BE2C (cell line): ENCODE data around the gene PDZRN4.

Experiments used
- DNase-seq: peaks from one replicate; pipeline ENCODE4 v3.0.0-alpha.2; 2020
- H3K27me3 ChIP-seq: fragments of 250-450 bp; sonication (Bioruptor Pico); 2 replicates; pipeline ENCODE4 v1.5.1; 2020; ENCODE audit warnings: mild to moderate bottlenecking
- H3K36me3 ChIP-seq: fragments of 250-450 bp; sonication (Bioruptor Pico); 2 replicates; pipeline ENCODE4 v1.5.1; 2020; ENCODE audit warnings: mild to moderate bottlenecking
- H3K4me1 ChIP-seq: fragments of 250-450 bp; sonication (Bioruptor Pico); 2 replicates; pipeline ENCODE4 v1.5.1; 2020
- H3K4me3 ChIP-seq: 2 replicates; pipeline ENCODE4 v1.5.1; 2011; ENCODE audit warnings: low read depth, low read length
- H3K9me3 ChIP-seq: fragments of 250-450 bp; sonication (Bioruptor Pico); 2 replicates; pipeline ENCODE4 v1.5.1; 2020
- TF ChIP-seq, protein P1 (sequence below): IDR thresholded peaks from 2 replicates; pipeline ENCODE4 v1.5.1; 2012; ENCODE audit warnings: mild to moderate bottlenecking, low read depth, low read length

The PDZRN4 gene

DNA sequence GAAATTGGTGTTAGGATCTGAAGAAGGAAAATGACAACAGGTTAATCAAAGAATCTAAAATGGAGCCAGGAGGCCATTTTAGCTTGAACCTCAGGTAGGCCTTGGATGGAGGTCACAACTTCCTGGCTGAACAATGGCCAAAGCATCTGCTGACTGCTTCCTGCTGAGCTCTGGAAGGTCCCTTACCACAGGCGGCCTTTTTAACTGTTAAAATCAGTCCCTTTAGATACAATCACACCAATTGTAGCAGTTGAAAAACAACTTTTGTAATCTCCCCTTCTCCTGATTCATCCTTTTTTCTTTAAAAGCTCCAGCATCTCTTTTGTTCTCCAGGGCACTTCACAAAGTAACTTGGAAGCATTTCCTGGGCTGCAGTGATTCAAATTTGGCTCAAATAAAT lies 388.8 kb downstream of the PDZRN4 start:
- Histone ChIP-seq H3K4me1 (no peaks in the 10 kb centered on the region), H3K36me3 (no peaks in the 10 kb centered on the region), H3K4me3 (no peak overlapping the region), H3K9me3 (no peaks in the 10 kb centered on the region), H3K27me3 (no peaks in the 10 kb centered on the region)
- DNase-seq = no peak
- TF ChIP-seq, protein P1, sequence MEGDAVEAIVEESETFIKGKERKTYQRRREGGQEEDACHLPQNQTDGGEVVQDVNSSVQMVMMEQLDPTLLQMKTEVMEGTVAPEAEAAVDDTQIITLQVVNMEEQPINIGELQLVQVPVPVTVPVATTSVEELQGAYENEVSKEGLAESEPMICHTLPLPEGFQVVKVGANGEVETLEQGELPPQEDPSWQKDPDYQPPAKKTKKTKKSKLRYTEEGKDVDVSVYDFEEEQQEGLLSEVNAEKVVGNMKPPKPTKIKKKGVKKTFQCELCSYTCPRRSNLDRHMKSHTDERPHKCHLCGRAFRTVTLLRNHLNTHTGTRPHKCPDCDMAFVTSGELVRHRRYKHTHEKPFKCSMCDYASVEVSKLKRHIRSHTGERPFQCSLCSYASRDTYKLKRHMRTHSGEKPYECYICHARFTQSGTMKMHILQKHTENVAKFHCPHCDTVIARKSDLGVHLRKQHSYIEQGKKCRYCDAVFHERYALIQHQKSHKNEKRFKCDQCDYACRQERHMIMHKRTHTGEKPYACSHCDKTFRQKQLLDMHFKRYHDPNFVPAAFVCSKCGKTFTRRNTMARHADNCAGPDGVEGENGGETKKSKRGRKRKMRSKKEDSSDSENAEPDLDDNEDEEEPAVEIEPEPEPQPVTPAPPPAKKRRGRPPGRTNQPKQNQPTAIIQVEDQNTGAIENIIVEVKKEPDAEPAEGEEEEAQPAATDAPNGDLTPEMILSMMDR = no peak

- DNase-seq = no peak
- no peaks in the 10 kb centered on the region for H3K9me3 ChIP-seq
- H3K4me1 ChIP-seq = no peaks in the 10 kb centered on the region
- TF ChIP-seq, protein P1 = no peak
- H3K36me3 ChIP-seq = no peaks in the 10 kb centered on the region
- no peak overlapping the region for H3K4me3 ChIP-seq
- H3K27me3 ChIP-seq = no peaks in the 10 kb centered on the region
These were observed 389.9 kb downstream of the PDZRN4 start for GRCh38 chr12:41577995-41578394.

- TF ChIP-seq, protein P1 = no peak
These were observed 397.7 kb downstream of the PDZRN4 start for GRCh38 chr12:41585784-41586183.

GRCh38 chr12:41587574-41587973 lies 399.5 kb downstream of the PDZRN4 start:
- H3K4me3 ChIP-seq = no peak overlapping the region
- H3K9me3 ChIP-seq = no peaks in the 10 kb centered on the region
- DNase-seq = no peak
- no peaks in the 10 kb centered on the region for H3K4me1 ChIP-seq
- TF ChIP-seq, protein P1 = no peak
- H3K36me3 ChIP-seq = no peaks in the 10 kb centered on the region
- no peaks in the 10 kb centered on the region for H3K27me3 ChIP-seq

More at GRCh38 chr12:41585784-41586183, 397.7 kb downstream of the PDZRN4 start:
- no peaks in the 10 kb centered on the region for H3K36me3 ChIP-seq
- H3K27me3 ChIP-seq = no peaks in the 10 kb centered on the region
- no peaks in the 10 kb centered on the region for H3K9me3 ChIP-seq
- DNase-seq = no peak
- H3K4me1 ChIP-seq = no peaks in the 10 kb centered on the region
- H3K4me3 ChIP-seq = no peak overlapping the region

DNA sequence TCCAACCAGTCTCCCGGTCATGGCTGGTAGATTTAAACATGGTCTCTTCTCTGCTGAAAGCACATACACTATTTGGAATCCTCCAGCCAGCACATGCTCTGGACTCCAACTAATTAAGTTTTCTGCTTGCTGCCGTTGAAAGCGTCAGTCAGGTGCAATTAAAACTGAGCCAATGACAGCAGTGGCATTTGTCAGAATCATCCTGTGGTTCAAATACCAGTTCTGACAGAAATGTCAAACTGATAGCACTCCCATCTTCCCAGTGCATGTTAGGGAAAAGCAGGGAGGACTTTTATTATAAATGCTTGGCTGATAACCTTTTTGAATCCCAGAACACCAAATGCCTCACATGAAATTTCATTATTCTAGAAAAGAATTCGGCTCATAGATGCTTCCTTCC lies 401.8 kb downstream of the PDZRN4 start:
- no peaks in the 10 kb centered on the region for H3K27me3 ChIP-seq
- TF ChIP-seq, protein P1 = no peak
- no peak for DNase-seq
- no peaks in the 10 kb centered on the region for H3K9me3 ChIP-seq
- no peaks in the 10 kb centered on the region for H3K4me1 ChIP-seq
- no peaks in the 10 kb centered on the region for H3K36me3 ChIP-seq
- no peak overlapping the region for H3K4me3 ChIP-seq

DNA sequence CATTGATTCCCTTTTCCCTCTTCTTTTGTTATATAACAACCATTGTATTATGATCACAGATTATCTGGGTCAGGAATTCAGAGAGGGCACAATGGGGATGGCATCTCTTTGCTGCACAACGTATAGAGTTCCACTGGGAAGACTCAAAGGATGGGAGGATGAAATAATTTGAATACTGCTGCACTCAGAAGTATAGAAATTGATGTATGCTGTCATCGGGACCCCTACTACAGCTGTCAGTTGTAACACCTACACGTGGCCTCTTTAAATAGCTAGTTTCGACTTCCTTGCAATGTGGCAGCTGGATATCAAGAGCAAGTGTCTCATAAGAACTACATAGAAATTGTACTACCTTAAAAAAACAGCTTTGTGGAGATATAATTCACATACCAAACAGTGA lies 408.1 kb downstream of the PDZRN4 start:
- Histone ChIP-seq H3K4me1 (no peaks in the 10 kb centered on the region), H3K36me3 (no peaks in the 10 kb centered on the region), H3K4me3 (no peak overlapping the region), H3K27me3 (no peaks in the 10 kb centered on the region), H3K9me3 (no peaks in the 10 kb centered on the region)
- DNase-seq = no peak
- TF ChIP-seq, protein P1 = no peak
